Omental fat pad (tissue), 4 donors: Measurements from ENCODE around the gene ARHGEF11. TPM values are rescaled to one million over a fixed set of nuclear protein-coding genes. Genes with fewer than 3 reads are reported as not detected.

Source experiments
- ATAC-seq: fragments of 150-250 bp; one replicate; pipeline ENCODE4 v1.9.1; 2016; ENCODE audit warnings: mild to moderate bottlenecking, moderate library complexity; ENCODE audit not compliant: low FRiP score
- DNase-seq: peaks from one replicate; pipeline ENCODE4 v3.0.0-alpha.2; 2019; ENCODE audit warnings: low spot score
- total RNA-seq, 4 donors: library from RNA; depleted of rRNA; stranded (reverse); fragments of >200 nt; gene quantifications; one replicate each; pipeline ENCODE4 v1.1.0, GENCODE V29; 2016
- TF ChIP-seq, protein P1 (sequence below), 3 donors: fragments of 450-650 bp; IDR thresholded peaks; one replicate each; pipeline ENCODE4 v1.5.1; 2016 to 2017; ENCODE audit warnings: antibody characterized with exemption in 3 of 3, mild to moderate bottlenecking in 3 of 3, moderate library complexity in 2 of 3

ARHGEF11 gene
- total RNA-seq, 4 donors from 2014 or later = 26.4 to 46.5 (median 35.6) TPM

DNA sequence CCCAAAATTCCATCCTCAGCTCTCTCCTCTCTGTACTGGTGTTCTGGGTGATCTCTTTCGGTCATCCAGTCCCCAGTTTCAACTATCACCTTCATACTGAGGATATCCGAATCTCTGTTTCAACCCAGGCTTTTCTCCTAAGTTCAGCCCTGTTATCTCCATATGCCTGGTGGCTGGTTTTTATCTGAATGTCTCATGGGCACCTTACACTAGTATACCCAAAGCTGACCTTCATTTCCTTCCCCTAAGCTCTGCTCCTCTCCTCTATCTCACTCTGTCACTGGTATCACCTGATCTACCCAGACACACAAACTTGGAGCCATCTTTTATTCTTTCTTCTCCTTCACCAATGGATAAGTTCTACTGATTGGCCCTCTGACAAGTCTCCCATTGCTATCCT is 72.1 kb downstream of the ARHGEF11 start:
- TF ChIP-seq, protein P1, sequence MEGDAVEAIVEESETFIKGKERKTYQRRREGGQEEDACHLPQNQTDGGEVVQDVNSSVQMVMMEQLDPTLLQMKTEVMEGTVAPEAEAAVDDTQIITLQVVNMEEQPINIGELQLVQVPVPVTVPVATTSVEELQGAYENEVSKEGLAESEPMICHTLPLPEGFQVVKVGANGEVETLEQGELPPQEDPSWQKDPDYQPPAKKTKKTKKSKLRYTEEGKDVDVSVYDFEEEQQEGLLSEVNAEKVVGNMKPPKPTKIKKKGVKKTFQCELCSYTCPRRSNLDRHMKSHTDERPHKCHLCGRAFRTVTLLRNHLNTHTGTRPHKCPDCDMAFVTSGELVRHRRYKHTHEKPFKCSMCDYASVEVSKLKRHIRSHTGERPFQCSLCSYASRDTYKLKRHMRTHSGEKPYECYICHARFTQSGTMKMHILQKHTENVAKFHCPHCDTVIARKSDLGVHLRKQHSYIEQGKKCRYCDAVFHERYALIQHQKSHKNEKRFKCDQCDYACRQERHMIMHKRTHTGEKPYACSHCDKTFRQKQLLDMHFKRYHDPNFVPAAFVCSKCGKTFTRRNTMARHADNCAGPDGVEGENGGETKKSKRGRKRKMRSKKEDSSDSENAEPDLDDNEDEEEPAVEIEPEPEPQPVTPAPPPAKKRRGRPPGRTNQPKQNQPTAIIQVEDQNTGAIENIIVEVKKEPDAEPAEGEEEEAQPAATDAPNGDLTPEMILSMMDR (IDR thresholded peaks at IDR 0.05) = no peak
- no peak for ATAC-seq
- no peak for DNase-seq

DNA sequence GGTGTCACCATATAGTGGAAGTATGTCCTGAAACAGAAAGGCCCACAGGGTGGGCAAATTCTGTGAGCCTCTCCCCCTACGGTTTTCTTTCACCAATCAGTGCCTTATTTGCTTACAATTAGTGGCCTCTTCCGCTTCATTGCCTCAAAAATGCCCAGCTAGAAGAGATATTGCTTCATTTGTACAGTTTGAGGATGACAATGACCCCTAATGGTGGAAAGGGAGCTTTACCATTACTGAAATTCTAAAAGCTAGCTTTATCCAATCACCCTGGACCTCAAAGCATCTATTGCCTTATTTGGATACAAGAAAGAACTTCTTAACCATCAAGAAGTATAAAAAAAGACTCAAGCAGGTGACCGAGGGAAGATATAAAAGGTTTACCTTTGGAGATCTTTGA is 75.5 kb downstream of the ARHGEF11 start:
- no peak for DNase-seq
- TF ChIP-seq, protein P1 (IDR thresholded peaks at IDR 0.05) = no peak
- ATAC-seq = no peak

GRCh38 chr1:156969496-156969895 is 76.0 kb downstream of the ARHGEF11 start:
- DNase-seq (no peak), ATAC-seq (no peak)
- TF ChIP-seq, protein P1 (IDR thresholded peaks at IDR 0.05) = no peak

DNA sequence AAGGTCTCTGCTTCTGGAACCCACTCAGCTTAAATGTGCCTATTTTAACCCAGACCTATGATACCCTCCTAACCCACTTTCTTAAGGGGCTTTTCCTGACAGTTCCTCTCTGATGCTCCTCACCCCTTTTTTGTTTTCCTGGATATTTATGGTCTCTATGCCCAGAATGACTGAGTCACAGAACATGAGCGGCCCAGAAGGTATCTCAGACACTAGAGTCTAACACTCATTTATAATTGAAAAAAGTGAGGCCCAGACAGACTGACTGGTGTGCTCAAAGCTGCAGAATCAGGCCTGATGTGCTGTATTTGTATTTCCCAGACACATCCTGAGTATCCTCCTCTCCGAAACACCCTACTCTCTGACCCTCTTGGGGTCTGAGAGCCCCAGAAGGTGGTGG is 81.1 kb downstream of the ARHGEF11 start:
- ATAC-seq (no peak), DNase-seq (no peak)
- TF ChIP-seq, protein P1 (IDR thresholded peaks at IDR 0.05) = no peak

DNA sequence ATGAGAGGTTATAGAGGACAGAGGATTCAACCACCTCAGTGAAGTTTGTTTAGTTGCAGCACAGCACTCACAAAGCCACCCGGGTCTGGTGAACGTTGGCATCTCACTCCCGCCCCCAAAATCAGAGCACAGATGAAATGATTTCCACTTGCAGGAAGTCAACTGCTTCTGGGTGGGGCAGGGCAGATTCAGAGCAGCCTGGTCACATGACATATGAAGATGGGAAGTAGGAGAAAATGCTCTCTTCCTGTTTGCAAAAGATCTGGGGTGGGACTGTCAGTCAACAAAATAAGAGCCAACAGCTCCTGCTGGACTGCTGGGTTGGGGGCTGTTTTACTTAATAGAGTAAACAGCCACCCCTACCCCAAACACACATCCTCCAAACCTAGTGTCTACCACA is 81.9 kb downstream of the ARHGEF11 start:
- DNase-seq (no peak), ATAC-seq (no peak)
- TF ChIP-seq, protein P1 (IDR thresholded peaks at IDR 0.05) = no peak

DNA sequence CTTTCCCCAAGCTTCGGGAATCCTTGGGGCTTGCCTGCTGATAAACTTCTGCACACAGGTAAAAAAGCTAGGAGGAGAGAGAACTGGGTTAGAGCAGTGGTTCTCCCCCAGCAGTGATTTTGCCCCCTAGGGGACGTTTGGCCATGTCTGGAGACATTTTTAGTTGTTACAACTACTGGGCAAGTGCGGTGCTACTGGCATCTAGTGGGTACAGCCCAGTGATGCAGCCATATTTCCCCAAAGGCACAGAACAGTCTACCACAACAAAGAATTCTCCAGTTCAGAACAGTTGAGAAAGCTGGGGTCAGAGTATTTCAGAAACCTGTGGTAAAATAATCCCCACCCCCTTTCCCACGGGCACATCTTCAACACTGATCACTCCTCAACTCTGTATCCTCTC is 83.8 kb downstream of the ARHGEF11 start:
- TF ChIP-seq, protein P1 (IDR thresholded peaks at IDR 0.05) = no peak
- ATAC-seq (no peak), DNase-seq (no peak)

- TF ChIP-seq, protein P1 (IDR thresholded peaks at IDR 0.05) = no peak
- ATAC-seq (no peak), DNase-seq (no peak)
Observed at GRCh38 chr1:156959925-156960324, 85.6 kb downstream of the ARHGEF11 start.
